Urothelium cell line (cell line): Measurements from ENCODE around the gene HMGN2.
"Not testable (repeated sequence)": the region's sequence is repeated elsewhere in the genome, so short reads cannot be mapped to it uniquely, and the experiment has no call there.

Experiments
- DNase-seq: peaks from one replicate; pipeline ENCODE4 v3.0.0; 2011; ENCODE audit warnings: low spot score, mixed read lengths
- FAIRE-seq: peaks from 2 replicates; lab custom pipeline; 2011; peaks lifted over from hg19 to GRCh38; lab: Jason Lieb, UNC

Gene HMGN2

DNA sequence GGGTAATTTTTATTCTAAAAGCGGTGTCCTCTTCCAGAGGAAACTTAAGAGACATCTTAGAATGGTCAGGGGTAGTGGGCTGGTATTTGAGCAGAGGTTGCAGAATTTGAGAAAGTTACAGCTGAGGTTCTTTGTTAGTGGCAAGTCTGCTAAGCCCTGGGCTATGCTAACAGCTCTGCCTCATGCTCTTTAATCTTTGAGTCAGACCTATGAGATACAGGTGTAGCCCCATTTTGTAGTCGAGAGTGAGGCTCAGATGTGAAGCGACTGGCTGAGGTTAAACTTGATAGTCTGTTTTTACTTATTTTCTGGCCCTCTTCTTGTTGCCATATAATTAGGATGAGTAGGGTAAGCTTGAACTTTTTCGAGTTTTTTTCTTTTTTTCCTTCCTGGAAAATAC is 4.7 kb downstream of the HMGN2 start:
- no peak for DNase-seq
- no peak for FAIRE-seq

DNA sequence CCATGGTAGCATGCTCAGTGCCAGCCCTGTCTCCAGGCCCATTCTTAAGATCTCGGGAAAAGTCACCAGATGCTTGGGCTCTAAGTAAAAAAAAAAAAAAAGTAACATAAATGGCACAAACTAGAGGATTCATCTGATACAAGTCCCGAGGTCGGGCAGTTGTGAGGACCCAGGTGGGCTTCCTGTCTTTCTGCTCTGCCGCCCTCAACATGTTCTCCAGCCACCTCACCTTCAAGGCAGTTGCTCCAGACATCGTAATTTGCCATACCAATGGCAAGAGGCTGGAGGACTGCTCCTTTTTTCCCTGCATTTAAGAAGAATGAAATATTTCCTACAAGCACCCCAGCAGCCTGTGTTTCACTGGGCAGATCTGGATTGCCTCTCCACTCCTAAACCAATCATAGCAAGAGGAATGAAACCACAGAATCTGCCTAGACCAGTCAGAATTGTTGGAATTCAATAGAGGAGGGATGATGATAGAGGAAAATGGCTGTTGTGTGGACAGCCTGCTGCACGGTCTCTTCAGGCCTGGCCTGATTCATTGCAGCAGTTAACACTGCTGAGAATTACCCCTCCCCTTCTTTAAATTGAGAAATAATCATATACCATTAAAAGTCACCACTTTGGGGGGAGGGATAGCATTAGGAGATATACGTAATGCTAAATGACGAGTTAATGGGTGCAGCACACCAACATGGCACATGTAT is 5.4 kb downstream of the HMGN2 start:
- no peak for FAIRE-seq
- no peak for DNase-seq

DNA sequence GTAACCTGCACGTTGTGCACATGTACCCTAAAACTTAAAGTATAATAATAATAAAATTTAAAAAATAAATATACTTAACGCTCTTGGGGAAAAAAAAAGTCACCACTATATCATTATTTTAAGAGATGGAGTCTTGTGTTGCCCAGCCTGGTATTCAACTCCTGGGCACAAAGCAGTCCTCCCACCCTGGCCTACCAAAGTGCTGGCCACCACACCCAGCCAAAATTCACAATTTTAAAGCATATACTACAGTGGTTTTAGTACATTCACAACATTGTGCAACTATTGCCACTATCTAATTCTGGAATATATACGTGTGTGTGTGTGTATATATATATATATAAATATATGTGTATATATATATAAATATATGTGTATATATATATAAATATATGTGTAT is 5.9 kb downstream of the HMGN2 start:
- FAIRE-seq (no peak), DNase-seq (no peak)

DNA sequence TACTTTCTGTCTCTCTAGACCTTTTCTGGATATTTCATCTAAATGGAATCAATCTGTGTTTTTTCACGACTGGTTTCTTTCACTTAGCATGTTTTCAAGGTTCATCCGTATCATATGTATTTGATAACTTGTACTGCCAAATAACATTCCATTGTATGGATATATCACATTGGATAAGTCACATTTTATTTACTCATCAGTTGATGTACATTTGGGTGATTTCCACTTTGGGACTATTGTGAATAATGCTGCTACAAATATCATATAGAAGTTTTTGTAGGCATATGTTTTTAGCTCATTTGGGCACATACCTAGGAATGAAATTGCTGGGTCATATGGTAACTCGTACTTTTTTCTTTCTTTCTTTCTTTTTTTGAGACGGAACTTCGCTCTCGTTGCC is 6.7 kb downstream of the HMGN2 start:
- FAIRE-seq: no peak

DNA sequence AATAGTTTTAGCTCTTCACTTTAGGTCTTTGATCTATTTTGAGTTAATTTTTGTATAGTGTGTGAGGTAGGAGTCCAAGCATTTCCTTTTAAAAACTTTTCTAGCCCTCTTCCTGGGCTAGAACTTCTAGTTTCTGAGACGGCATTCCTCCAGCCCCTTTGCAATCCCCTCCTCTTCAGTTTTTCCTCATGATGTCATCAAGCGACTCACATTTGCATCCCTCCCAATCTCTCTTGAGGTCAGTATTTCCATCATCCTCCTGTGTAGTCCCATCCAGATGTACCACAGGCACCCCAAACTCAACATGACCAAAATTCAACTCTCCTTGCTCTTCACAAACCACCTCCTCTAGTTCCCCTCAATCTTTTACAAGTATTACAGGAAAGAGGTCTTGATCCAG is 10.7 kb downstream of the HMGN2 start:
- no peak for FAIRE-seq

More for the DNA sequence above, 6.7 kb downstream of the HMGN2 start:
- no peak for DNase-seq

DNA sequence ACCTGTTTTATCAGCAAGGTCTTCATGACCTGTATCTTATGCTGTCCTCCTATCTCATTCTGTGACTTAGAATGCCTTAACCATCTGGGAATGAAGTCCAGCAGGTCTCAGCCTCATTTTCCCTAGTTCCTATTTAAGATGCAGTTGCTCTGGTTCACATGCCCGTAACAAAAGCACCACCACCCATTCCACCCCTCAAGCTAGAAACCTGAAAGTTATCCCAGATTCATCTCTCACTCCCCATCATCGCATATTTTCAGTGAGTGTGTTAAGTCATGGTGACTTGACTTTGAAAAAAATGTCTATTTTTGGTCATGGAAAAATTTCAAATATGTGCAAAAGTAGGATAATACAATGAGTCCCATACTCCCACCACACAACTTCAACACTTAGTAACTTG is 11.7 kb downstream of the HMGN2 start:
- no peak for DNase-seq
- no peak for FAIRE-seq

More for the DNA sequence above, 10.7 kb downstream of the HMGN2 start:
- no peak for DNase-seq

DNA sequence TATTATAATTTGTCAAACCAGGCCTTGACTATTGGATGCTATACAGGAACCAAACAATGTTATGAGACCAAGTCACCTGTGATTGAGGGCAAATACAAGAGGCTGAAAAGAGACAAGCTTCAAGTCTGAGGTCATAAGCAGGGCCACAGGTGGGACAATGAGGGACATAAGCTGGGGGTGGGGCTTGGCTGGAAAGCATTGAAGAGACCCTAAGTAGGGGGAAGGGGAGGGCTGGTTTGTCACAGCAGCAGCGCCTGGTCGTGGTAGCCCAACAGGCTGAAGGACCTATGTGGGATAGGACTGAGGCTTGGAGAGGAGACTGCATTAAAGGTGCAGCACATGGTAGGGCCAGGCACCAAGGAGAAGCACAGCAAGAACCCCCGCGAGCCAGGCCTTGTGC is 17.9 kb downstream of the HMGN2 start:
- DNase-seq (no peak), FAIRE-seq (no peak)

DNA sequence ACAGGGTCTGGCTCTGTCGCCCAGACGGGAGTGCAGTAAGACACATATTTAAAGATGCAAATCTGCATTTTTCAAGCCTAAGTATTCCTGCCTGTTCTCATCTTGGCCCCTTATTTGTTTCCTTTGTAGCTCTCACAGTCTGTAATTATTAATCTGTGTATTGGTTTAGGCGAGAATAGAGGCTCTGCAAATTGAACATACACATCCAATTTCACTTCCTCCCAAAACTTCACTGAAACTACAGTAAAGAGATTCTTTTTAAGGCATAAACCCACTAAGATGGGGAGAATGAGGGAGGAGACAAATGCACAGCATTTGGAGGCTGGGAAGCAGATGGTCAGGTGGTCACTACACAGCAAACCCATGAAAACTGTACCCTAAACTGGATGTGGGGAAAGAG is 21.0 kb downstream of the HMGN2 start:
- FAIRE-seq: no peak
- DNase-seq: no peak

DNA sequence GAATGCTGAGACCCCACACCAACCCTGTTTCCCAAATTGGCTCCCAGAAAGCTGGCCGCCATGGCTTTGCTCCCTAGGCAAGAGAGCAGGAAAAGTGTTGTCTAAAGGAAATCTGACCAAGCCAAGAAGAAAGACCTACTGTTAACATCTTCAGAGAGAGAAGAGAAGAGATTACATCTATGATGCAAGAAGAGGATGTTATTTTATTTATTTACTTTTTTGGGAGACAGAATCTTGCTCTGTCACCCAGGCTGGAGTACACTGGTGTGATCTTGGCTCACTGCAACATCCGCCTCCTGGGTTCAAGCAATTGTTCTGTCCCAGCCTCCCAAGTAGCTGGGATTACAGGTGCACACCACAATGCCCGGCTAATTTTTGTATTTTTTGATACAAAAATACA is 21.7 kb downstream of the HMGN2 start:
- FAIRE-seq: no peak

DNA sequence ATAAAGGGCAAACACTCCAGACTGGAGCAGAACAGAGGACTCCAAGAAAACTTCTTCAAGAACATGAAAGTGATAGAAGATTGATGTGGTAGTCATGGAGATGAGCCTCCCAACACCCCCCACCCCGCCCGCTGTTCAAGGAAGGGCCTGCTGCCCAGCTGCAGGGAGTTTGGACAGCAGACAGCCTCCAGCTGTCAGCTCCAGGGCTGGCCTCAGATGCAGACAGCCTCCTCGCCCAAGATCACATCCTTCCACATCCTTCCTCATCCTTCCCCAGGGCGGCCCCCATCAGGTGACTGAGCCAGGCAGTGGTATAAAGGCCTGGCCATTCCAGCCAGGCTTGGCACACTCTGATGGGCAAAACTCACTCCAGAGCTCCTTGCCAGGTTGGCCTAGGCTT is 24.6 kb downstream of the HMGN2 start:
- no peak for DNase-seq
- FAIRE-seq: no peak

More for the DNA sequence above, 21.7 kb downstream of the HMGN2 start:
- no peak for DNase-seq

DNA sequence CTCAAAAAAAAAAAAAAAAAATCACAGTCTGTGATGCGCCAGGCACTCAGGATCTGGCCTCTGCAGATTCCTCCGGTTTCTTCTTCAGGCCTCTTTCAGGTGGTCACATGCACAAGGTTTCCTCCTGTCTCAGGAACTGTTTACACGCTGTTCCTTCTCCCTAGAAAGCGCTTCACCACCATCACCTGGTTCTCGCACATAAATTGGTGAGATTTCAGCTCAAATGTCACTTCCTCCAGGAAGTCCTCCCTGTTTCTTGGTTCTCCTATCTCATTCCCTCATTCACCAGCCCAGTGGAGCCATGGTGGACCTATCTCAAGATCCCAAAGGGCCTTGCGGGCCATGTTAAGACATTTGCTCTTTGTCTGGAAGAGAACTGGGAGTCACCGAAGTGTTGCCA is 26.7 kb downstream of the HMGN2 start:
- no peak for FAIRE-seq
- no peak for DNase-seq

DNA sequence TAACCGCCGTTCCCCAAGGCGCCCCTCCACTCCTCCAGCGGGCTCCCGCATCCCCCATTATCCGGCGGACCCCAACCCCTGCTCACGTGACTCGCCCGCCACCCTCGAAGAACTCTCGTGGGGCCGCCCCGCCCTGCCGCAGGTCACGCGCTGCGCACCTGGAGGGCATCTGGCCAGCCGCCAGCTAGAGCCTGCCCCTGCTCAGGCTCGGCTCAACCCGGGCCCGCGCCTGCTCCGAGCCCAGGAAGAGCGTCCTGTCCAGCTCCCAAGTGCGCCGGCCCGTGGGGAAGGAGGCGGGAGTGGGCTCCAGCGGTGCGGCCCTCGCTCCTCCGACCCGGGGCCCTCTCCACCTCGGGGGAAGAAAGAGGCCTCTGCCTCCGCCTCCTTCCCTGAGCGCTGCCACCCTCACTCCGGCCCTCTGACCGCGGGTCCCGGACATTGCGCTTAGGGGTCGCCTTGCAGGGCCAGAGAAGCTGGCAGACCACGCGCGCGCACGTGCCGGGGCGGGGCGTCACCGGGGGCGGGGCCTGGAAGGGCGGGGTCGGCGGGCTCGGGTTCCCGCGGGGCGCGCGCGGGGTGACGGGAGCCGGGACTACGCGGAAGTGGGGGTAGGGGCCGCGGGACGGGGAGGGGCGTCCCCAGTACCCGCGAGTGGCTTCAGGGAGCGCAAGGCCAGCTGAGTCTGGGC is 28.4 kb downstream of the HMGN2 start:
- DNase-seq (peak; percentile 93), FAIRE-seq (peak; percentile 9)

DNA sequence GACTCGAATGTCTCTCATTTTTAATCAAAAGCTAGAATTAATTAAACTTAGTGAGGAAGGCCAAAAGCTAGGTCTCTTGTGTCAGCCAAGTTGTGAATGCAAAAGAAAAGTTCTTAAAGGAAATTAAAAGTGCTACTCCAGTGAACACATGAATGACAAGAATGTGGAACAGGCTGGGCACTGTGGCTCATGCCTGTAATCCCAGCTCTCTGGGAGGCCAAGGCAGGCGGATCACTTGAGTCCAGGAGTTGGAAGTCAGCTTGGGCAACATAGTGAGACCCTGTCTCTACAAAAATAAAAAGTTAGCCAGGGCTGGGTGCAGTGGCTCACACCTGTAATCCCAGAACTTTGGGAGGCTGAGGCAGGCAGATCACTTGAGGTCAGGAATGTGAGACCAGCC is 38.5 kb downstream of the HMGN2 start:
- not testable (repeated sequence) for DNase-seq, FAIRE-seq

DNA sequence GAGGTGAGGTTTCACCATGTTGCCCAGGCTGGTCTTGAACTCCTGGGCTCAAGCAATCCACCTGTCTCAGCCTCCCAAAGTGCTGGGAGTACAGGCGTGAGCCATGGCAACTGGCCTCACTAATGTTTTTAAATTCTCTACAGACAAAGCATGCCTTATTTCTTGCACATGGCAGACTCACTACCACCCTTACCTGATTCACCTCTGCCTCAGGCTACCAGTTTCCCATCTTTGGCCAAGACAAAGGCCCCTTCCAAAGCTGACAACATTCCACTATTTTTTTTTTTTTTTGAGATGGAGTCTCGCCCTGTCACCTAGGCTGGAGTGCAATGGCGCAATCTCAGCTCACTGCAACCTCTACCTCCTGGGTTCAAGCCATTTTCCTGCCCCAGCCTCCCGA is 43.6 kb downstream of the HMGN2 start:
- not testable (repeated sequence) for FAIRE-seq, DNase-seq

DNA sequence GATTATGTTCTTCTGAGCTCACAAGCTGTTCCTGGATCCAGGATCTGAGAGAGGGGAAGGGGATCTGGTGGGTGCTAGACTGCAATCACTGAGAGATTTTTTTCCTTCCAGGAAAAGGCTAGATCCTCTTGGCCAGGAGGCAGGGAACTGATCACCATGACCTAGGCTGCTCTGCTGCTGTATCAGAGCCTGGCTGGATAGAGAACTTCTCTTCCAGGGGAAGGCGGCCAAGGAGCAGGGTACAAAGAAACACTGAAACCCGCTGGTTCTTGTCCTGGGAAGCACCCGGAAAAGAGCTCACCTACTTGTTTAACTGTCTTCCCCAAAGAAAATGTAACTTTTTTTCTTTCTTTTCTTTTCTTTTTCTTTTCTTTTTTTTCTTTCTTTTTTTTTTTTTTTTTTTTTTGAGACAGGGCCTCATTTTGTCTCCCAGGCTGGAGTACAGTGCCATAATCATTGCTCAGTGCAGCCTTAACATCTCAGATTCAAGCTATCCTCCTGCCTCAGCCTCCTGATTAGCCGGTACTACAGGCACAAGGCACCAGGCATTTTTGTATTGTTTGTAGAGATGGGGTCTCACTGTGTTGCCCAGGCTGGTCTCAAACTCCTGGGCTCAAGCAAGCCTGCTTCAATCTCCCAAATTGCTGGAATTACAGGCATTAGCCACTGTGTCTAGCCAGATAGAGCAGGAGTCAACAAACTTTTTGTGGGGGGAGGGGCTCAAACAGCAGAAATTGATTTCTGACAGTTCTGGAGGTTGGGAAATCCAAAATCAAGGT is 44.9 kb downstream of the HMGN2 start:
- FAIRE-seq (no peak), DNase-seq (no peak)

DNA sequence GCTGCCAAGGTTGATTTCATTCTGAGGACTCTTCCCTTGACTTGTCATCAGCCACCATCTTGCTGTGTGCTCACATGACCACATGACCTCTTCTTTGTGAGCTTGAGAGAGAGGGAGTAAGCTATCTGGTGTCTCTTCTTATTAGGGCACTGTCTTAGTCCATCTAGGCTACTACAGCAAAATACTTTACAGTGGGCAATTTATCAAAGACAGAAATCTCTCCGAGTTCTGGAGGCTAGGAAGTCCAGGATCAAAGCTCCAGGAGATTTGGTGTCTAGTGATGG is 45.5 kb downstream of the HMGN2 start:
- DNase-seq (no peak), FAIRE-seq (no peak)

DNA sequence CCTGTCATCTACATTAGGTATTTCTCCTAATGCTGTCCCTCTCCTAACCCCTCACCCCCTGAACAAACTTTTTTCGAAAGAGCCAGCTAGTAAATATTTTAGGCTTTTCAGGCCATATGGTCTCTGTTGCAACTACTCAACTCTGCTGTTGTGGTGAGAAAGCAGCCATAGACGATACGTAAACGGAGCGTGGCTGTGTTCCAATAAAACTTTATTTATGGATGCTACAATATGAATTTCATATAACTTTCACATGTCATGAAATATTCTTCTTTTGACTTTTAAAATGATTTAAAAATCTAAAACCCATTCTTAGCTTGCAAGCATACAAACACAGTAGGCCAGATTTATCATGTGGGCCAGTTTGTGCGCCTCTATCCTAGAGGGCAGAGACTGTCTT is 46.1 kb downstream of the HMGN2 start:
- FAIRE-seq: no peak
- DNase-seq: no peak

DNA sequence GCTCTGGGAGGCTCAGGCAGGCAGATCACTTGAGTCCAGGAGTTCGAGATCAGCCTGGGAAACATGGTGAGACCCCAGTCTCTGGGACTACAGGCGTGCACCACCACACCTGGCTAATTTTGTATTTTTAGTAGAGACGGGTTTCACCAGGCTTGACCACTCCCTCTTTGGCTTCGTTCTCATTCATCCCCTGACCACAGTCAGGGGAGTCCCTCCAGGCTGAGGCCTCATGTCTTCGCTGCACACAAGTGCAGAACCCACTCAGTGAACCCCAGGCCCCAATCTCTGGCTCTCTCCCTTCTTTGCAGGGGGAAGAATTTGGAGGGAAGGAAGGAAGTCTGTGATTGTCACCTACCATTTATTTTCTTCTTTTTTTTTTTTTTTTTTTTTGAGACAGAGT is 48.1 kb downstream of the HMGN2 start:
- no peak for FAIRE-seq
- DNase-seq: no peak

DNA sequence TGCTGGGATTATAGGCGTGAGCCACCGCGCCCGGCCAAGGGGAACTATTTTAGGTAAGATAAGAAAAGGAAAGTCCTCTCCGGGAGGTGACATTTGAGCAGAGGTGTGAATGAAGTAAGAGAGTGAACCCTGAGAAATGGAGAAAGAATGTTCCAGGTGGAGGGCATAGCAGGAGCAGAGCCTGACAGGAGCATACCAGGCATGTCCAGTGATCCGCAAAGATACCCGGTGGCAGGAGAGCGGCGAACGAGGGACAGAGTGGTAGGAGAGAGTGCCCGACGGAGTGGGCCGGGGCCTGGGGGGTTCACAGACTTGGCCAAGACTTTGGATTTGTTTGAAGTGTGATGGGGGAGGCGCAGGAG is 49.4 kb downstream of the HMGN2 start:
- no peak for DNase-seq
- FAIRE-seq: no peak

DNA sequence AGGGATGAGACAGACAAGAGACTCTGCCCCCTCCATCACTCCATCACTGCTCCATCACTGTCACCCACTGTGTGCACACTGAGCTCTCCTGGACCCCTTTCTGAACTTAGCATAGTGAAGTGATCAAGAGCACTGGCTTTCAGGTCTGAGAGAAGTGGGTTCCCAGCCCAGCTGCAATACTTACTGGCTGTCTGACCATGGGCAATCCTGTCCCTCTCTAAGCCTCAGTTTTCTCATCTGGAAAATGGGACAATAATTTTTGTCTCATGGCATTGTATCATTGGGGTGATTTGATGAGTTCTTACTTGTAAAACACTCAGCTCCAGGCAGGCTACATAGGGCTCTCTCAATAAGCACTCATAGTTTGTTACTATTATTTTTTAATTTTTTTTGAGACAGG is 49.8 kb downstream of the HMGN2 start:
- FAIRE-seq: no peak
- no peak for DNase-seq

DNA sequence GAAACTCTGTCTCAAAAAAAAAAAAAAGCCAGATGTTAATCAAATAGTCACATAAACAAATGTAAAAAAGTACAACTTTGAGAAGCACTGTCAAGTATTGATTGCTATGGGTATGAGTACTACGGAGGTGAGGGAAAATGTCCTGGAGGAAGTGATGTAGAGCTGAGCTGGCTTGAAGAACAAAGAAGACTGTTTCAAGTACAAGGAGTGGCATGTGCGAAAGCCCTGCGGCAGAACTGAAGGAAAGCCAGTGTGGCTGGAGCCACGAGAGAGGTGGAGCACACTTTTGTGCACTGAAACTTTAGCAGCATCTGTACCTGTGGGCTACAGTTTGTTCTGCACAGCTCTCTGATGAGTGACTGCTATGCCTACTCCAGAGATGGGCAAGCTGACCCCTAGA is 51.9 kb downstream of the HMGN2 start:
- no peak for FAIRE-seq
- DNase-seq: no peak
